NK-92 treated with Interleukin-12 subunit alpha and Interleukin-12 subunit beta, amount 100 ng/mL, for 24 hours (cell line): ENCODE data around the gene MPZL3.
A peak's percentile ranks its signal among the peaks of the same experiment; 100 is the strongest.

Experiments used
- DNase-seq: peaks from one replicate; lab custom pipeline; 2025; lab: John Stamatoyannopoulos, UW

Gene MPZL3, protein sequence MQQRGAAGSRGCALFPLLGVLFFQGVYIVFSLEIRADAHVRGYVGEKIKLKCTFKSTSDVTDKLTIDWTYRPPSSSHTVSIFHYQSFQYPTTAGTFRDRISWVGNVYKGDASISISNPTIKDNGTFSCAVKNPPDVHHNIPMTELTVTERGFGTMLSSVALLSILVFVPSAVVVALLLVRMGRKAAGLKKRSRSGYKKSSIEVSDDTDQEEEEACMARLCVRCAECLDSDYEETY

DNA sequence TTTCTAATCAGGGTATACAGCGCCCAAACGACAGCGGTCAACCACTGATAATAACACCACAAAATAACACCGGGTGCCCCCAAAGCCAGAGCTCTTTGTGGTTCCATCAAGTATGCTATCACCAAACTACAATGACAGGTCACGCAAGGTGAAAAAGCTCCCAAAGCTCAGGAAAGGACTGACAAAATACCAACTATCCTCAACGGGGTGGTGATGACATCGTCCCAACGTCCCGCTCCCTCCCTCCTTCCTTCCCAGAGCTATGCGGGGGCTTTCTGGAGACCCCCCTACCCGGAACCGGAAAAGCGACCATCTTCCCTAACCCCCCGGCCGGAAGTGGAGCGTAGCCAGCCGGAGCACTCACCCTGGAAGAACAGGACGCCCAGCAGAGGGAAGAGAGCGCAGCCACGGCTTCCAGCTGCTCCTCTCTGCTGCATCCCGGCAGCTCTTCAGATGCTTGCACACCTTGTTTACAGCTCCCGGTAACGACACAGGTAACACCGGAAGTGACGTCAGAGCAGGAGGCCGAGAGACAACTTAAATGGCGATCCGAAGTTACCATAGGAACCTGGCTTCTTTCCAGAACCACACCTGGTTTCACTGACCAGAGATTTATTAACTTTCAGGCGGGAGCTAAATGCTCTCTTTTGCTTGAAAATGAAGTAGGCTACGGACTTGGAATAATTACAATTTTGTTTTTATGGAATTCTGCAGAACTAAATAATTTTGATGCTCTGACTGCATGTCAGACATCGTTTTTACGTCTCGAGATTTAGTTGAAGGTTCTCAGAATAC, at the start of gene MPZL3:
MPZL3 (minus strand) TSS at position 508 of the 795 bp plus-strand sequence; CDS start at position 437, 71 bp downstream.
- DNase-seq = peak; percentile 85

DNA sequence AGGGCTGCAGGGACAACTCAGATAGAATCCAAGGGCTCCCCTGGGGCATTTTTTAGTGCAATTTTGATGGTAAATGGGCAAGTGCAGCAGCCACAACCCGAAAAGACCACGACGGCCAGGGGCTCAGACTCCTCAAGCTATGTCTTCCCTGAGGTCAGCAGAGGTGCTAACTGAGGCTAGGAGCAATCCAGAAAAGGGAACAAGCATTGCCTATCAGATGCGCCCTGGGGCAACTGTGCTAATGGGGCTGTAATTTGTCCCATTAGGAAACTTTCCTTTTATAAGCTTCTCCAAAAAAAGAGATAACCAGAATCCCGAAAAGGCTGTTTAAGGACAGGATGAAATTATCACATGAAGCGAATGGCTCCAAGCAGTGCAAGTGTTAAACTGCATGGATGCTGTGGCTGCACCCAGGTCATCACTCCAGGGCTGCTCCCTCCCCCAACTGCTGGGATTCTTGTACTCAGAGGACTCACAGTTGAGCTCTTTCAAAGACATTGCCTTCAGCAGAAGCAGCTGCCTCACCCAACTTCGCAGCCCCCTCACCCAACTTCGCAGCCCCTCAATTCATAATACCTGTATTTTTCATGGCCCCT, 49.5 kb upstream of the MPZL3 start:
- DNase-seq = no peak

DNA sequence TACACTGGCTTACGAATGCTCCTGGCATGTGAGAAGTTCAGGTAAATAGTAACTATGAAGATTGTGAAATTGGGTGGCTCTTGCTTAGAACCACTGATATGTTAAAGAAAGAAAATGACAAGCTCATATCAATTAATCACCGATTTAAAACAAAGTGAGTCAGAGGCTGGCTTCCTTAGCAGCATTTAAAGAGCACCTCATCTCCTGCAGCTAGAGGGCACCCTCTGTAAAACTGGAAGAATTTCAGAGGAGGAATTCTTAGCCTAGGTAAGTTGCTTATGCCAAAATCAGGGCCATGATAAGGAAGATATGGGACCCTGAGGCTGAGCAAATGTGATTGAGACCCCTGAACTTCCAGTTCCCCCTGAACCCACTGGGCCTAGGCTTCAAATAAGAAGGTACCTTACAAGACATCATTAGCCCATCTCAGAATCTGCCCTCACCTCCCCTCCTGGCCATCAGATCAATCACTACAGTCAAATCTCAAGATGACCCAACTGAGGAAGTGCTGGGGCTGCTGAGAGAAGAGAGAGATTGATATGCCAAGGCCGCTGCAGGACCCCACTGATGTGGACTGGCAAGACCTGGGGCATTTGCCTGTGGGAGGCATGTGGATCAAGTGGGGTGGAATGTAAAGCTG, 43.8 kb upstream of the MPZL3 start:
- no peak for DNase-seq

DNA sequence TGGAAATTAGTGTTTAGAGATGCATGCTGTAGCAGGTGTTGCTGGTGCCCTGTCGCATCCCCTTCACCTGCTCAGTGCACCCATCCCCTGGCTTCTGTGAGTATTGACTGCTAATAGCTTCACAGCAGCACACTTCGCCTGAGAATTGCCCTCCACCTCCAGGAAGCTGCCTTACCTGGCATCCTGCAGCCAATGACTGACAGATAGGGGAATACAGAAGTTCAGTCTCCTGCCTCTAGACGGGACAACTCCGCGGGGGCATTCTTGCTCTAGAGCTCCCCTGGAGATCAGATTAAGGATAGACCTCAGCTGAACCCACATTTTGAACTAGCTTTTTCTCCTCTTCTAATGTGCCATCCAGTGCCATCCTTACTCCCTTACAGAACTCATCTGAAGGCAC, 43.0 kb upstream of the MPZL3 start:
- DNase-seq = no peak

DNA sequence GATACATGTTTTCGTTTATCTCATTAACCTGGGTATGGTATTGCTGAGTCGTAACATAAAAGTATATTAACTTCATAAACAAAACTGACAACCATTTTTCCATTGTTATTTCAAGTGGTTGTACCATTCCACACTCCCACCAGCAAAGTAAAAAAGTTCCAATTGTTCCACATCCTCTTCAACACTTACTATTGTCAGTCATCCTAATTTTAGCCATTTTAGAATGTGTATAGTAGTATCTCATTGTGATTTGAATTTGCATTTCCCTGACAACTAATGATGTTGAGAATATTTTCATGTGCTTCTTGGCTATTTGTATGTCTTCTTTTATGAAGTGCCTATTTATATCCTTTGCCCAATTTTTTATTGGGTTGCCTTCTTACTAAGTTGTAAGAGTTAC, 41.9 kb upstream of the MPZL3 start:
- no peak for DNase-seq

DNA sequence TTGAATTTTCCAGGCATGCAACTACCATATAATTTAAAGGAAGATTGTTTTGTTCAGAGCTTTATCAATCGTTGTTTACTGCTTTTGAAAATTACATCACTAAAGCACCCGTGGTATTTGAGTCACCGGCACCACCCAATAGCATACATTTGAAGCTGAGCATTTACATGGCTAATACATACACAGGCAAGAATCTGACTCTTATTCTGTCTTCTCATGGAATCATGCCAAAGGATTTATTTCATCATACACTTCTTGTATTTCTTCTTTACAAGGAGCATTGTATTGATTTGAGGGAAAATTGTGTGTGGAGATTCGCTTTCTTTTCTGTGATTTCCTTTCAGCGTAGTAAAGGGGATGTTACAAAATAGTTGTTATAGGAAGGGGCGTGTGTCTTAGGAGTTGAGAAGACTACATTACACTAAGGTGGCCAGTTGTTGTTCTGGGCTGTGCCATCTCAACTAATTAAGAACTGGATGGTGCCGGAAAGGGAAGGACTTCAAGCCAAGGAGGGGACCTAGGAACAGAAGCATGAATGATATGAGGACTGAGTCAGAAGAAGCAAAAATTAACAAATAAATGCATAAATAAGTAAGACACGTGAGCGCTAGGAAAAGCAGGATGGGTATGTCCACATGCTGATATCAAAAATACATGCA, 39.4 kb upstream of the MPZL3 start:
- DNase-seq = no peak

DNA sequence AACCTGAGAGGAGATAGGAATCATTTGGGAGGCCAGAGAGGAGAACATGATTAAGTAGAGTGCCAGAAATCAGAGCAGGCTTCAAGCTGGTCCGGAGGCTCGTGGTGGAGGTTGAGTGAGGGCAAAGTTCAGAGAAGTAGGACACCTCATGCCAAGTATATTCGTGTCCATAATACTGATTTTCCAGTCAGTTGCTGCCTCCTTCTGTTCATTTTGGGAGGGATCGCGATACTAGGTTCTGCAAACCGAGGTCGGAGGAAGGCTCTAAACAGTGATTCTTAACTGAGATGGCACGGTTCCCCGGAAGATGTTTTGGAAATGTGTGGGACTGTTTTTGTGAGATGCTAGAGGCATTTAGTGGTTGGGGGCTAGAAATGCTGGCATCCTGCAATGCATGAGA, 38.8 kb upstream of the MPZL3 start:
- DNase-seq = no peak

DNA sequence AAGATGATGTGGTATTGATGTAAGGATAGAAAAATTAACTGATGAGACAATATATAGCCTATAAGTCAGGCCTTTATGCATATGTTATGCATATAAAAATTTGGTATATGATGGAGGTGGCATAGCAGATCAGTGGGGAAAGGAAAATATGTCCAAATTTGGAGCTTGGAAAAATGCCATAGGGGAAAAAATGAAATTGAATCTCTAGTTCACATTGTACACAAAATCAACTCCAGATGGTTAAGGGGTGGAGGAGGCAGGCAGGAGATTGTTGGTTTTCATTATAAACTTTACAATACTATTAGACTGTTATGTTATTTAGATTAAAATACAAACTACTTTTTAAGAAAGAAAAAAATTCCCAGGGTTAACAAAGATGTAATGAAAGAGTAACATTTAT, 37.2 kb upstream of the MPZL3 start:
- no peak for DNase-seq

DNA sequence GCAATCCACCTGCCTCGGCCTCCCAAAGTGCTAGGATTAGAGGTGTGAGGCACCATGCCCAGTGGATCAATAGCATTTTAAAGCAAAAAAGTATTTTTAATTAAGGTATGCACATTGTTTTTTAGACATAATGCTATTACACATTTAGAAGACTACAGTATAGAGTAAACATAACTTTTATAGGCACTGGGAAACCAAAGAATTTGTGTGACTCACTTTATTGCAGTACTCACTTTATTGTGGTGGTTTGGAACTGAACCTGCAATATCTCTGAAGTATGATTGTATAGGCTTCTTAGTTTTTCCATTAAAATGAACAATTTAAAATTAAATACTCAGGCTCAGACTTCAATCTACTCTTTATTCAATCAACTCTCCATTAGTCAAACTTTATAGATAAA, 34.8 kb upstream of the MPZL3 start:
- no peak for DNase-seq

DNA sequence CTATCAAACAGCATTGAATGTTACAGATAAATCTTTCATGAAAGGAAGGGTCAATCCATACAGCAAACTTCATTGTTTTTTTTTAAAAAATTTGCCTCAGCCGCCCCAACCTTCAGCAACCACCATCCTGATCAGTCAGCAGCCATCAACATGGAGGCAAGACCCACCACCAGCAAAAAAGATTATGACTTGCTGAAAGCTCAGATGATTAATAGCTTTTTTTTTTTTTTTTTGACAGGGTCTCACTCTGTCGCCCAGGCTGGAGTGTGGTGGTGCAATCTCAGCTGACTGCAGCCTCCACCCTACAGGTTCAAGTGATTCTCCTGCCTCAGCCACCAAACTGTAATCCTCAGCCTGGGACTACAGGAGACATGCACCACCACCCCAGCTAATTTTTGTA, 34.4 kb upstream of the MPZL3 start:
- DNase-seq = no peak

DNA sequence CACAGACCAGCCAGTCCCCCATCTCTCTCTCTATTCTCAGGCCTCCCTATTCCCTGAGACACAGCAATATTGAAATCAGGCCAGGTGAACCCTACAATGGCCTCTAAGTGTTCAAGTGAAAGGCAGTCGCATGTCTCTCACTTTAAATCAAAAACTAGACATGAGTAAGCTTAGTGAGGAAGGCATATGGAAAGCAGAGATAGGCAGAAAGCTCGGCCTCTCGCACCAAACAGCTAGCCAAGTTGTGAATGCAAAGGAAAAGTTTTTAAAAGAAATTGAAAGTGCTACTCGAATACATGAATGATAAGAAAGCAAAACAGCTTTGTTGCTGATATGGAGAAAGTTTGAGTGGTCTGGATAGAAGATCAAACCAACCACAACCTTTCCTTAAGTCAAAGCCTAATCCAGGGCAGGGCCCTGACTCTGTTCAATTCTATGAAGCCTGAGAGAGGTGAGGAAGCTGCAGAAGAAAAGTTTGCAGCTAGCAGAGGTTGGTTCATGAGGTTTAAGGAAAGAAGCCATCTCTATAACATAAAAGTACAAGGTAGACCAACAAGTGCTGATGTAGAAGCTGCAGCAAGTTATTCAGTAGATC, 31.7 kb upstream of the MPZL3 start:
- DNase-seq = no peak

DNA sequence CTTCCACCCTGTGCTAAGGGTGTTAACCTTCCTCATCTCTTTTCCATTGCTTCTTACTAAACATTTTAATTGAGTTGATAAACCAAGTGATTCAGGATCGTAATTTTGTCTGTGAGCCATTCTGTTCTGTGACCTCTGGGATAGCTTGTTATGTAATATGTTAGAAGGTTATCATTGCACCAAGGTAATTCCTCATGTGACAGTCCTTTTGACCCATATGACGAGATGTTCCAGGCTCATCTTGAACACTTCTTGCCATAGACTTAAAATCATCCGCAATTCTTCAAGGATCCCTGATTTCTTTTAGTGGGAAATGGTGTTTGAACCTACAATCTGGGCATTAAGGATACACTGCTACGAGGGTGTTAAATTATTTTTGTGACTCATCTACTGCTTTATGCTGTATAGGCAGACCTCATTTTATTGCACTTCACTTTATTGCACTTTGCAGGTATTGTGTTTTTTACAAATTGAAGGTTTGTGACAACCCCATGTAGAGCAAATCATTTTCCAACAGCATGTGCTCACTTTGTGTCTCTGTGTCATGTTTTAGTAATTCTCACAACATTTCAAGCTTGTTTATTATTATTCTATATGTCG, 31.0 kb upstream of the MPZL3 start:
- no peak for DNase-seq

DNA sequence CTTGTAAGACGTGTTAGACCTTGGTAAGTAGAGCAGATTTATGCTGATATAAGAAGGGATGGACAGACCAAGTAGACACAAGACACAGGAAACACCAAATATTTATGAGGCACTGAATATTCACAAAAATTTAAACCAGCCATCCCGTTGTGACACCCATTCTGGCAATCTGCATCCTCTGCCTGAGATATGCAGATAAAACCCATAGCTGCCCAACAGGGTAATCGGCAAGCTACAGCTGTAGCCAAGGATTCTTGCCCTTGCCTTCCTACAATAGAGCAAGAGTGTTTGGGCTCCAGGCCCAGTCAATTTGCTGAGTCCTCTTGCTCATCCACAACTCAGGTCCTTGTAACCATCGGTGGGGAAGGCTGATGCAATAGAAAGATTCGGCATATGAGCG, 30.4 kb upstream of the MPZL3 start:
- DNase-seq = no peak

DNA sequence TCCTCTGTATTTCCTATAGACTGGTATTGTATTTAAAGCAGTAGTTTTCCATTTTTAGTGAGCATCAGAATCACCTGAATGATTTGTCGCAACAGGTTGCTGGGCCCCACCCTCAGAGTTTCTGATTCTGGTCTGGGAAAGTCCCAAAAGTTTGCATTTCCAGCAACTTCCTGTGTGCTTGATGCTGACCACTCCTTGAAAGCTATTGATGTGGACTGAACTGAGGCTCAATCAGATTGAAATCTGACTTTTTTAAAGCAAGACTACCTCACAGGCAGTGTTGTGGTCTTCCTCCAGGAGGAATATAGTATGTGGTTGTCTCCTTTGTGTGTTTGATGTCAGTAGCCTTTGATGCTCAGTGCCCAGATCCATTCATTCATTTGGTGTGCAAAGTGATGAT, 29.1 kb upstream of the MPZL3 start:
- peak; percentile 8 for DNase-seq

DNA sequence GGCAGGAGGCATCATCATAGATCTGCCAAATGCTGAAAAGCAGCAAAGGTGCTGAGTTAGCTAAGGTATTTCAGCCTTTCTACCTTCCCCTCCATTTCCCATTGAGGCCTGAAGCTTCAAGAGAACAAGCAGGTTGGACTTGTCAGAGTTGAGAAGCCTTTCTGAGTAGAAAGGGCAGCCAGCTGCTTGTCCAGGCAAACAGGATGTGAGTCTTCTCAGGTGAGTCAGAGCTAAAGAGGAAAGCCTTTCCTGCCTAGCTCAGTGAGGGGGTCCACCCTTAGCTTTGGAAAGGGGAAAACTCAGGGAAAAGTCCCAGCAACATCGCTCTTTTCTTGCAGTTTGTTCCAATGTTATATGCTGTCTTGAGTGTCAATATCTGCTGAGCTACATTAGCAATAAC, 25.1 kb upstream of the MPZL3 start:
- DNase-seq = peak; percentile 25

DNA sequence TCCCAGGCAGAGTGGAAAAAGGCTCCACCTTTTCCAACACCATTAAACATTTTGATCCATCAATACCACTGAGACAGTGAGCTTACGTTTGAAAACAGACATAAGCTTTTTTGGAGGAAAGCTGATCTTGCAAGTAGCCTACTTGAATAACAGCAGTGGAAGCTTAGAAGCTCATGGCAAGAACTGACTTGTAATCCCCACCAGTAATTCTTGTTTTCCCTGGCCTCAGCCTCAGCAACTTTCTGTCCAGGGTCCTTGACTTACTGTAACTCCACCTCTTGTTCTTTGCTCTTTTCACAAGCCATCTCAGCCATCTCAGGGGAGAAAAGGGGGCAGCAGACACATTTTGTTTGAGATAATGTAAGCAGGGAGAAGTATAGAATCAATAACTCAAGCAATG, 24.3 kb upstream of the MPZL3 start:
- no peak for DNase-seq

DNA sequence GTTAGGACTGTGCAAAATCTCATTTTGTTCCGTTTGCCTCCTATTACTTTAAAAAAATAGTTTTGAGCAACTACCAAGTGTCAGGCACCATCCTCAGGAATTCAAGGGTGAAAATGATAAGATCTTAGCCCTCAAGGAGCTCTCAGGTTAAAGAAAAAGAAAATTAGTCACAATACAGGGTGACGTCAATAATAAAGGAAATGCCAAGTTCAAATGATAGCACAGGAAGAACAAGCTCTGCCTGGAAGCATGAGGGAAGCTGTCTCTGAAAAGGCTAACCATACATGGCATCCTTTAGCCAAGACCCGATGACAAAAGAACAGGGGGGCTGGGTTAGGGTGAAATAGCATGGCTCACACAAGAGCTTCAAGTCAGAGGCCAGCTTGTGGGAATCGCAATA, 23.0 kb upstream of the MPZL3 start:
- DNase-seq = no peak

DNA sequence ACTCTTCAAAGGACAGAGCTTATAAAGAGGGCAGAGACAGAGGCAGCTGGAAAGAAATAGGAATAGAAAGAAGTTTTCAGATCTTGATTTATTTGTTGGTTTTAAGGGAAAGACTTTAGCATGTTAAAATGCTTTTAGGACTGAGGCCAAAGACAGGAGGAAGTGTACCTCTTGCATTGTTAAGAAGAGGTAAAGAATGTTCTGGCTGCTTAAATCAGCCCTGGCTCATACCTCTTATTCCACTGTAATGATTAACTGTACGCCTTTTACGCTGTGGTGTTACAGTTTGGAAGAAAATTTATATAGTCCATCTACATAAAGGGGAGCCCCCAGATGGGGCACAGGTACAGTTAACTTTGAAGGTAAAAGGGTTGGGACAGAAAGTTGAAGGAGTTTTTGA, 22.0 kb upstream of the MPZL3 start:
- no peak for DNase-seq

DNA sequence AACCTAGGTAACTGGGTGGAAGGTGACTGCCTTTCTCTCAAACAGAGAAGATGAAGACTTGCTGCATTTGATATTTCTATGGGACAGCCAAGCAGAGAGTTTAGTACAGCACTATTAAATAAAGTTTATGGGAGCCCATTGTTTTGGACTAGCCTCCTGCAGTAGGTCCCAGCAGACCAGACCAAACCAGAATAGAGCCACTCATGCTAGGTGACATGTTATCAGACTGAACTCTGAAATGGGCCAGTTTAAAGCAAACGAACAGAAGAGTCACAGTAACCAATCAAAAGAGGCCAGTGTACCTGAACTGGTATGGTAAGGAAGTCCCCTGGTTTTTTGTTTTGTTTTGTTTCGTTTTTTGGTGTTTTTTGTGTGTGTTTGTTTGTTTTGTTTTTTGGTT, 19.8 kb upstream of the MPZL3 start:
- no peak for DNase-seq

DNA sequence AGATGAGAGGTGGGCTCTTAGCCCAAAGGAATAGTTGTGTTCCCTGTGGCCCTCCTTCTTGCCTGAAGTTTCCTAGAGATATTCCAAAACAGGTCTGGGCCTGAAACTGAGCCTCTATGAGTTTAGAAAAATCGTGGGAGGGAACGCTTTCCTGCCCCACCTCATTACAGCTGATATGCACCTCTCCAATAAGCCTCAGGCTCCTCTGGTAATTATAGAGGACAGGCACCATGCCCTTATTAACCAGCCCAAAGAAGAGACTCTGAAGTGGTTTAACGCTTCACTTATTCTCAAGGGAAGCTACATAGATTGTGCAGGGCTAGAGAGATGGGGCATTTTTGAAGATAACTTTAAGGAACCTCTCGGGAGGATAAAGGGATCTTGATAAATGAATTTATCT, 15.3 kb upstream of the MPZL3 start:
- DNase-seq = no peak

DNA sequence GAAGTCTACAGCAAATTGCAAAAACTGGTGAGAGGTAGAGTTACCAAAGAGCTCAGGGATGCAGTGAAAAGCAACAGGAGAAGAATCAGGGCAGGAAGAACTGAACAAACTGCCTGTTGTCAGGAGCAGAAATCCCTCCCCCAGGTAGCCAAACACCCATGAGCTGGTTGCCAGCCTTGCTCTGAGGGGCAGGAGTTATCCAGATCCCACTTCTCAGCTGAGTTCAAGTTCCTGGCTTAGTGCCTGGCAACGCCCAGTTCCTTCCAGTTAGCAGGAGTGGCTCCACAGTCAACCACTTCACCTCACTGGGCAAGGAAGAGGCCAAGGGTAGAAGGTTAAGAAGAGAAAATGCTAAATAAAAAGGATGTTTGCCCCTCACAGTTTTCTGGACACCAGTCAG, 13.8 kb upstream of the MPZL3 start:
- no peak for DNase-seq
